ENCODE measurements around the gene BTF3L4. TPM values are rescaled to one million over a fixed set of nuclear protein-coding genes. Genes with fewer than 3 reads are reported as not detected.
A peak's percentile ranks its signal among the peaks of the same experiment; 100 is the strongest.

The BTF3L4 gene
- total RNA-seq, 1 experiment from 2014 or later: 106 TPM

DNA sequence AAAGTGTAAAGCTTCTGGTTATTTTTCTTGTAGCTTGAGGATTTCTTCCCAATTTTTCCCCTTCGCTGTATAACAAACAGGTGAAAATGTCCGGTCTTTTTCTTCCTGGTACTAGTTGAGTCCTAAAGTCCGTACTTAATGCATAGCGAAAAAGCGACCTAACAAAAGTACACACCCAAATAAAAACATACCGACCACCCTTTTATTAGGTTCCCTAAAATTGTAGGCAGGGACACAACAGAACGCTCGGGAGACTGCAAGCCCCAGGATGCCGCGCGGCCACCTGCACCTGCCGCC lies 281 bp upstream of the BTF3L4 start:
- Histone ChIP-seq H3K56ac (ENCODE audit: insufficient read length, low read depth, low read length) (no peak overlapping the region), H2AFZ (ENCODE audit: low read length) (no peak overlapping the region), H4K8ac (replicated peaks; ENCODE audit: insufficient read length, low read depth, low read length) (no peak overlapping the region), H2AK5ac (ENCODE audit: insufficient read length, low read length) (no peak overlapping the region), H3K79me1 (ENCODE audit: insufficient read depth, low read depth, low read length, poor library complexity, severe bottlenecking) (no peaks in the 10 kb centered on the region), H2BK20ac (ENCODE audit: low read depth, low read length, poor library complexity, severe bottlenecking) (no peak overlapping the region), H2BK120ac (ENCODE audit: low read depth, low read length, poor library complexity, severe bottlenecking) (no peak overlapping the region), H2BK15ac (ENCODE audit: low read depth, low read length) (no peak overlapping the region), H2BK5ac (ENCODE audit: insufficient read length, low read length) (peak overlapping the region; percentile 42), H3K4ac (ENCODE audit: low read depth, low read length) (no peak overlapping the region; the same call in 1 of the 2 replicates), H3K9me3 (ENCODE audit: control insufficient read depth, low read depth, low read length) (no peaks in the 10 kb centered on the region), H3K4me1 (ENCODE audit: insufficient read depth, low read length) (no peaks in the 10 kb centered on the region), H3K23ac (ENCODE audit: insufficient read length, low read depth, low read length) (no peak overlapping the region), H2BK12ac (ENCODE audit: insufficient read length, low read depth, low read length) (no peak overlapping the region), H3K27me3 (ENCODE audit: insufficient read depth, low read length) (no peaks in the 10 kb centered on the region), H3K79me2 (ENCODE audit: insufficient read depth, low read length) (peaks cover 29% of the 10 kb centered on the region; the same call in 1 of the 2 replicates), H3K18ac (ENCODE audit: insufficient read length, low read depth, low read length) (peak overlapping the region; percentile 94), H4K20me1 (ENCODE audit: control insufficient read depth, insufficient read depth, insufficient read length) (no peaks in the 10 kb centered on the region), H4K5ac (ENCODE audit: insufficient read length, low read depth, low read length) (peak overlapping the region; percentile 1), H4K91ac (ENCODE audit: insufficient read length, low read depth, low read length) (peak overlapping the region; percentile 0), H3K23me2 (ENCODE audit: insufficient read length, low read depth, low read length, poor library complexity, severe bottlenecking) (peaks cover 10% of the 10 kb centered on the region), H3K4me2 (ENCODE audit: insufficient read depth, insufficient read length, low read length) (peak overlapping the region; percentile 83), H3K9ac (ENCODE audit: extremely low read depth, insufficient read length, low read length) (peak overlapping the region; percentile 93), H3K27ac (ENCODE audit: insufficient read length, low read depth, low read length) (peak overlapping the region; percentile 71), H3K14ac (ENCODE audit: insufficient read depth, low read length) (peak overlapping the region; percentile 27; the same call in 1 of the 2 replicates), H3T11ph (ENCODE audit: low read length) (no peak overlapping the region)
- Mint-ChIP-seq H3K4me1 (peaks cover 25 to 28% of the 10 kb centered on the region in 2 experiments), H3K9me3 (no peaks in the 10 kb centered on the region; a peak in 1 of 5 replicates), H3K27ac (peak overlapping the region; percentile 97 to 99 (median 99)), H3K4me3 (peak overlapping the region; percentile 99 to 100), H3K27me3 (ENCODE audit: low read depth) (no peaks in the 10 kb centered on the region), H3K36me3 (ENCODE audit: insufficient read depth in 1 of 3, low read depth in 3 of 3) (peaks cover 16 to 52% (median 44%) of the 10 kb centered on the region in 3 experiments)
- DNase-seq: no peak
- TF ChIP-seq, protein P1, sequence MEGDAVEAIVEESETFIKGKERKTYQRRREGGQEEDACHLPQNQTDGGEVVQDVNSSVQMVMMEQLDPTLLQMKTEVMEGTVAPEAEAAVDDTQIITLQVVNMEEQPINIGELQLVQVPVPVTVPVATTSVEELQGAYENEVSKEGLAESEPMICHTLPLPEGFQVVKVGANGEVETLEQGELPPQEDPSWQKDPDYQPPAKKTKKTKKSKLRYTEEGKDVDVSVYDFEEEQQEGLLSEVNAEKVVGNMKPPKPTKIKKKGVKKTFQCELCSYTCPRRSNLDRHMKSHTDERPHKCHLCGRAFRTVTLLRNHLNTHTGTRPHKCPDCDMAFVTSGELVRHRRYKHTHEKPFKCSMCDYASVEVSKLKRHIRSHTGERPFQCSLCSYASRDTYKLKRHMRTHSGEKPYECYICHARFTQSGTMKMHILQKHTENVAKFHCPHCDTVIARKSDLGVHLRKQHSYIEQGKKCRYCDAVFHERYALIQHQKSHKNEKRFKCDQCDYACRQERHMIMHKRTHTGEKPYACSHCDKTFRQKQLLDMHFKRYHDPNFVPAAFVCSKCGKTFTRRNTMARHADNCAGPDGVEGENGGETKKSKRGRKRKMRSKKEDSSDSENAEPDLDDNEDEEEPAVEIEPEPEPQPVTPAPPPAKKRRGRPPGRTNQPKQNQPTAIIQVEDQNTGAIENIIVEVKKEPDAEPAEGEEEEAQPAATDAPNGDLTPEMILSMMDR (conservative IDR thresholded peaks at IDR 0.05): no peak
- WGBS (ENCODE audit: extremely low coverage, insufficient read length, low lambda C conversion rate): no CpG with 5 or more reads among the region's 12 CpGs

Data from H9 (cell line).